ENCODE results near the gene TANC1. TPM values are rescaled to one million over a fixed set of nuclear protein-coding genes. Genes with fewer than 3 reads are reported as not detected.

TANC1 gene
- total RNA-seq, 1 experiment from 2014 or later = 2.5 TPM

GRCh38 chr2:159148901-159149300 is 180.5 kb downstream of the TANC1 start:
- Histone ChIP-seq H3K14ac (ENCODE audit: insufficient read depth, low read length) (no peak overlapping the region), H3K4ac (ENCODE audit: low read depth, low read length) (no peak overlapping the region), H3T11ph (ENCODE audit: low read length) (no peak overlapping the region), H2BK120ac (ENCODE audit: low read depth, low read length, poor library complexity, severe bottlenecking) (no peak overlapping the region), H3K9ac (ENCODE audit: extremely low read depth, insufficient read length, low read length) (no peak overlapping the region), H3K4me1 (ENCODE audit: insufficient read depth, low read length) (no peaks in the 10 kb centered on the region), H3K9me3 (ENCODE audit: control insufficient read depth, low read depth, low read length) (no peaks in the 10 kb centered on the region), H2BK5ac (ENCODE audit: insufficient read length, low read length) (no peak overlapping the region), H4K8ac (replicated peaks; ENCODE audit: insufficient read length, low read depth, low read length) (no peak overlapping the region), H3K79me1 (ENCODE audit: insufficient read depth, low read depth, low read length, poor library complexity, severe bottlenecking) (no peaks in the 10 kb centered on the region), H2BK20ac (ENCODE audit: low read depth, low read length, poor library complexity, severe bottlenecking) (no peak overlapping the region), H3K4me2 (ENCODE audit: insufficient read depth, insufficient read length, low read length) (no peak overlapping the region), H3K79me2 (ENCODE audit: insufficient read depth, low read length) (no peaks in the 10 kb centered on the region), H2AK5ac (ENCODE audit: insufficient read length, low read length) (no peak overlapping the region), H2AFZ (ENCODE audit: low read length) (no peak overlapping the region), H4K5ac (ENCODE audit: insufficient read length, low read depth, low read length) (no peak overlapping the region), H3K27me3 (ENCODE audit: insufficient read depth, low read length) (no peaks in the 10 kb centered on the region), H4K91ac (ENCODE audit: insufficient read length, low read depth, low read length) (no peak overlapping the region), H3K18ac (ENCODE audit: insufficient read length, low read depth, low read length) (no peak overlapping the region), H2BK15ac (ENCODE audit: low read depth, low read length) (no peak overlapping the region), H3K27ac (ENCODE audit: insufficient read length, low read depth, low read length) (no peak overlapping the region), H2BK12ac (ENCODE audit: insufficient read length, low read depth, low read length) (no peak overlapping the region), H4K20me1 (ENCODE audit: control insufficient read depth, insufficient read depth, insufficient read length) (no peaks in the 10 kb centered on the region), H3K23me2 (ENCODE audit: insufficient read length, low read depth, low read length, poor library complexity, severe bottlenecking) (no peaks in the 10 kb centered on the region), H3K56ac (ENCODE audit: insufficient read length, low read depth, low read length) (no peak overlapping the region), H3K23ac (ENCODE audit: insufficient read length, low read depth, low read length) (no peak overlapping the region)
- Mint-ChIP-seq H3K27me3 (ENCODE audit: low read depth) (no peaks in the 10 kb centered on the region), H3K27ac (no peak overlapping the region), H3K9me3 (no peaks in the 10 kb centered on the region), H3K36me3 (ENCODE audit: insufficient read depth in 1 of 3, low read depth in 3 of 3) (no peaks in the 10 kb centered on the region), H3K4me3 (no peak overlapping the region), H3K4me1 (peaks cover 9 to 12% of the 10 kb centered on the region in 2 experiments; a peak in 3 of 4 replicates)
- WGBS (ENCODE audit: extremely low coverage, insufficient read length, low lambda C conversion rate) = no CpG with 5 or more reads among the region's 8 CpGs
- TF ChIP-seq CTCF (conservative IDR thresholded peaks at IDR 0.05) = no peak
- no peak for DNase-seq
